Forelimb muscle (tissue), 1 donor: ENCODE data around the gene NOS1AP. TPM values are rescaled to one million over a fixed set of nuclear protein-coding genes. Genes with fewer than 3 reads are reported as not detected.
"Not testable (repeated sequence)": the region's sequence is repeated elsewhere in the genome, so short reads cannot be mapped to it uniquely, and the experiment has no call there.

ENCODE experiments used
- DNase-seq: peaks from one replicate; pipeline ENCODE4 v3.0.0-alpha.2; 2013; ENCODE audit warnings: low read depth
- polyA plus RNA-seq: library from polyadenylated mRNA; unstranded; fragments of 120-200 nt; gene quantifications from one replicate; pipeline ENCODE4 v1.2.1, GENCODE V29; 2013; ENCODE audit not compliant: insufficient read length

Gene NOS1AP
- polyA plus RNA-seq, 1 donor: 0.56 TPM

DNA sequence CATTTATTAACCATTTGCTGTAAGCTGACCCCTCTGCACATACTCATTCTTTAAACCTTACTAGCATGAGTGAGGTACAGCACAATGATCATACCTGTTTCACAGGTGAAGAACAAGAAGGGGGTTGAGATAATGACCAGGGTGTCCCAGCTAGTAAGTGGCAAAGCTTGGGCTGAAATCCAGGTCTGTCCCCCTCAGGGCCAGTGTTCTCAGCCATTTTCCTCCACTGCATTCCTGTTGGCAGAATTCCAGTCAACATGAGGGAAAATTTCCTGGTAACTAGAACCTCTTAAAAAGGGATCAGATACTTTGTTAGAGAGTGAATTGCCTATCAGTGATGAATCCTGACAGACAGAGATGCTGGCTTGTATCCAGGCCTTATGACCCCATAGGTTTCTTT, 259.0 kb downstream of the NOS1AP start:
- DNase-seq: no peak

DNA sequence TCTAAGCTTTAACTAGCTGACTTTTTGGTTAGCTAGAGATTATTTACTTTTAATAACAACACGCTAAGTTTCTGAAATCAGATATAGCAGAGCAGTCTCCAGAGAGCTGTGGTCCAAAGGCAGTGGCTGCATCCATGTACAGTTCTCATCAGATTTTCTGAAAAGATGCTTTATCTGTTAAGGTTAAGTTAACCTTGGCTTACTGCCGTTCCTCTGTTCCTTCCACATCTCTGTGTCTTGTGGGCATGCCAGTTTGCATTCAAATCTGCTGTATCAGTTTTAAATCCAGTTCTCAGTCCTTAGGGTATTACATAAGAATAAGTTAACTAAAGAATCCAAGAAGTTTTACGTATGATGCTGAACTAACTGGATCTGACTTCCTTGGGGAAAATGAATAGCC, 260.3 kb downstream of the NOS1AP start:
- DNase-seq: no peak

DNA sequence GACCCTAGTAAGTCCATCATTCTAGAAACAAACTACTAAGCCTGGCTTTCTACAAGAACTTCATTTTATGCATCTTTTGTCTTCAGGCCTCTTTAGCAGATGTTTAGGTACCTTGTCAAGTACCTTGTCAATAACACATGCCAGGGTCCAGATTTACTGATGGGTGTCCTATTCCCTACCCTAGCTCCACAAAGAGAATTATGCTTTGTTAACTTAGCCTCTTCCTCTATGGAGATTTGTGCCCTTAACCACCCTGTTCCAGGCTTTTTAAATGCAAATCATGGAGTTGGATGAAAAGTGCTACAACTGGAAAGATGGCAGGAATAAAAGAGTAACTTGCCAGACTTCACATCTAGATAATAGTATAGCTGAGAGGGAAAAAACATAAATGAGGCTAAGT, 264.5 kb downstream of the NOS1AP start:
- DNase-seq: no peak

DNA sequence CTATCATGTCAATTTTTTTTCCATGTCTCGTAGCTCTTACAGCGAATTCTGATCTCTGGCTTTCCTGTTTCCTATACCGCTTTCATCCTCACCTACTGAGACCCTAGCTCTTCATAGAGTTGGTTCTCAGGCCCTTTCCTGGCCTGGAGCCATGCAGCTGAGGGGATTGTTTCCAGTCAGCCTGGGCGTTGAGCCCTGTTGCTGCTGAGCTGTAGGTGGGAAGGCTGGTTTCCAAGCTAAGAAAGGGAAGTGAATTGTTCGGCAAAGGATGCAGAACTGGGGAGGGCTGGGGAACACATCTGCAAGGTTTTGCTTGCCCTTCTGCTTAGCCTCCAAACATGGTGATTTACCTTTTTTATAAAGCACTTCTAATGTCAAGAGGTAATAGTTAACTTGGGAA, 265.6 kb downstream of the NOS1AP start:
- DNase-seq: no peak

DNA sequence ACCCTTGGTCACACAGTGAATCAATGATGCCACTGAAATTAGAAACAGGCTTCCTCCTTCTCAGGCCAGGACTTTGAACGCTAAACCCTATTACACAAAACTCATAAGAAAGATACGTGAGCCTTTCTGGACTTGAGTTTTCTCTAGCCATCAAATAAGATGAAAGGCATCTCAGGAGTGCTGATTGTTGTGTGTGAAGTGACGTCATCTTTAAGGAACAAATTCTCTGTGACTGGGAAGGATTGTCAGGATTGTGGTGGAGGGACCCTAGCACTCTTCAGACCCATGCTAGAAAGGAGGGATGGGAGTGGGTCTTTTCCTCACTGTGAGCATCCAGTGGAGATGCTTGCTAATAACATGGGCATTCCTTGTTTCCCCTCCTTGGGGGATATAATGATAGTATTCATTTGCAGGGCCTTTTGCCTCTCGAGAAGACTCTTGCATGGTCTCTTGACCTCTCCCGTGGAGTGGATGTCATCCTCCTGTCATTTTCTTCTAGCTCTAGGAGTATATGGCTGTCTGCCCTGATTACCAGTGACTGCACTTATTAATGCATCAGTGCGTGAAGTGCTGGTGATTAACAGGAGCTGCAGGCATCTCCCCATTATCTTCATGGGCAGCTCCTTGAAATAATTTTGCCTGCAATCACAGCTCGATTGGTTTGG, 267.3 kb downstream of the NOS1AP start:
- DNase-seq: no peak

DNA sequence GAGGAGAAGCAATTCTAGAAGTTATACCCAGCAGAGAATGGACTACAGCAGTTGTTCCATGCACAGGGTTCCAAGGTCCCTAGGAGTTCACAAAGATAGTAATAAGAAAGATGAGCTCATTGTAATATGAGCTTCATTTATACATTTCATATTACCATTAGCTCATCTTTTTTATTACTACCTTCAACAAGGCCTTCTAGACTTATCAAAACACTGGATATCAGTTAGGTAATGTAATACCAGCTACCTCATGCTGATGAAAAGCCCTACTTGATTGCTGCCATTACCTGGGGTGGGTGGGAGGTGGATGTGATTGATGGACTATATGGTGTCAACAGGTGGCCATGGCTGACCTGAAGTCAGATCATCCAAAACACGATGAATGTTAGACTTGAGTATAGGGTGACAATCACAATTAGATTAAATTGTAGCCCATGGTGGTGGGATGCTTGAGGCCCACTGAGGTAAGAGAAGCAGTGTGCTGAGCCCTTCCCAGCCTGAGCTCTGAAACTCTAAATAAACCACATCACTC, 273.0 kb downstream of the NOS1AP start:
- DNase-seq: no peak

DNA sequence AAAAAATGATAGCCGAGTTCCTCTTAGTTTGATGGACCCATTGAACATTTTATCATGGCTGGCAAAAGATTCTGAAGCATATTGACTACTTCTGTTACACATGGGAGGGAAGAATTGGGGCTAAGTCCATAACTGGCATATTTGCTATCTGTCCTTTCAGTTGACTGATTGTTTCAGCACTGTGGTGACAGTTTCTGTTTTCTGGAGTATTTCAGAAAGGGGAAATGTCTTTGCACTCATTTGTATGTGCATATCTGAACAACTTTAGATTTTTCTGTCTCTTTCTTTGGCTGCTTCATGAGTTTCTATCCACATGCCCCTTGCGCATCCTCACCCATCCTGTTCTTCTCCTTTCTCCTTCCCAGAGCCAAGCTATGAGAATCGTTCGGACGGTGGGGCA, 274.0 kb downstream of the NOS1AP start:
- DNase-seq: no peak

DNA sequence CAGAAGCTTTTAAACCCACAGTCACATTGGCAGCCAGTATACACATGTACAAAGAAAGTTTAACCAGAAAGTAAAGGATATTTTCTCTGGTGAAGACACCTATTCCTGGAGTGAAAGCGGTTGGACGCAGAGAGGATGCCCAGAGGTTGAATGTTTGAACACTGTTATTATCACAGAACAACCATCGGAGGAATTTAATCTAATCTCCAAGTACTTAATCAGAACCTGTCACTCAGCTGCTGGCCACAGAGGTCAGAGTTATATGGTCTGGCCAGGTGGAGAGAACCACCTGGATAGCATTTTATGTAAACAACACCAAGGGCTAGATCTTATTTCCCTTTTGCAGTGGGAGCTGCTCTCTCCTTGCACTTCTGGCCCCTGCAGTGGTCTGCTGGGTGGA, 277.8 kb downstream of the NOS1AP start:
- DNase-seq: no peak

DNA sequence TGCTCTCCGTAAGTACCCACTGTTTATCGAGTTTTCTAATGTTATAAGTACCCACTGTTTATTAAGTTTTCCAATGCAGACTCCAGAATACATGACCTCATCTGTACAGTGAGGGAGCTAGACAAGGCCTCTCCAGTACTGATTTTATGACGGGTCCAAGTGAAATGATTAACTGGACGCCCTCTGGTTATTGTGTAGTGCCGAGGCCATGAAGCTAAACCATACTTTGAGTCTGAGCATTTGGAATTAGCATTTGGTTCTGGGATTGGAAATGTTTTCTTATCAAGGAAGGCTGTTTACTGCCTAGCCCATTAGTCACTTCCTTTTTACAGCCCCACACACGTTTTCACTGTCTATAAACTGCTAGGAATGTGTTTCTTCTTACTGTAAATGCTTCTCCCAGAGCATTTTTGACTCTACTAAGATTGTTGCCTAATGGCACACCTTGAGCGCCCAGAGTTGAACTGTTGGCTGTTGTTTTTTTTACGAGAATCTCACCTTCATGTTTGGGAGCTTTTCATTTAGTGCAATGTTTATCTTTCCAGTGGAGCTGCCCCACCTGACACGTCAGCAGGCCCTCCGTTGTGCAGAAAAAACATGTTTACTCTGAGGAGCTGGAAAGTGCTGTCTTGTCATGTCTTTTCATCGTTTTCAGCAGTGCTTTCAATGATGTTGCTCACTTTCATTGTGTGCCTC, 280.3 kb downstream of the NOS1AP start:
- no peak for DNase-seq

DNA sequence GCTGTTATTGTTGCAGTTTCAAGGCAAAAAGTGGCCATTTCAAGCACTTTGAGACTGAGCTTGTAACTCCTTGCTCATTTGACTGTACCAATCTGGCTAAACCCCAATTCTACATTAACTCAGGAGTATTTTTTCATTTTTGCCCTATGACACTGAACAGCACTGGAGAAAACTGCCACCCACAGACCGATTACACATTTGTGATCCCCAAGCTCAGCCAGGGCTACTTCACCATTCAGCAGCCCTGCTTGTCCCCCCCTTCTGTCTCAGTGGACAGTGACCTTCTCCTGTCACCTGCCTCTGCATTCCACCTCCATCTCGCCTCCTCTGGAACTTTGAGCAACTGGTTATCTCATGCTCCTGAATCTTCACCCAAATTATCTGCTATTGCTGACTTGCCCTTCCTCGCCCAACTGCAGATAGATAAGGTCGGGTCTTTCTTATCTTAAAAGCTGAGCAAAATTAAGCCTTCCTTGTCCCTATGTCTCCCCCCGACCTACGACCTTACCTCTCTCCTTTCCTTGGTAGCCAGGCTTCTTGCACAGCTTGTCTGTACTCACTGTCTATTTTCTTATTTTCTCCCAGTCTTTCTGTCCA, 281.9 kb downstream of the NOS1AP start:
- no peak for DNase-seq

DNA sequence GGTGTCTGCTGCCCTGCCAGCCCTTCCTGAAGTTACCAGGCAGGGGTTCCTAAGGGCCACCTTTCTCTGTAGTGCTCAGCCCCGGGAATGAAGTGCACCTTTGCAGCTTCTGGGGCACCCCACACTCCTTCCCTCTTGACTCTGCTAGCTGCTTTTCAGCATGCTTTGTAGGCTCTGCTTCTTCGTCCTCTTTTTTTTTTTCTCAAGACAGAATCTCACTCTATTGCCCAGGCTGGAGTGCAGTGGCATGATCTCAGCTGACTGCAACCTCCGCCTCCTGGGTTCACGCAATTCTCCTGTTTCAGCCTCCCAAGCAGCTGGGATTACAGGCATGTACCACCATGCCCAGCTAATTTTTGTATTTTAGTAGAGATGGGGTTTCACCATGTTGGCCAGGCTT, 282.4 kb downstream of the NOS1AP start:
- not testable (repeated sequence) for DNase-seq

DNA sequence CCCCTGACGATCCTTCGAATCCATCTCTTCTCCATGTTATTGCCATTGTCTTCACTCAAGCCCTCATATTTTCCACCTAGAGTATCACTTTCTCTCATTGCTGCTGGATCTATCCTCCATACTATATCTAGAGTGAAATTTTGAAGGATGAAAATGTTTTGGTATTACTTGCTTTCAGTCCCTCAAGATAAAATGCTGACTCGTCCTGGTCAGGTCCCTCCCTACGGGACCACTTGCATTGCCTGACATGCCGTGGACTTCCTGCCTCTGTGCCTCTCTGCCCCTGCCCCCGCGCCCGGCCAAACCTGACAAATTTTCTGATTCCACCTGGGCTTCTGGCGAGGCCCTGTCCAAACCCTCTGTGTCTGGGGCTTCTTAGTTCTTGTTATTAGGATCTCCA, 283.6 kb downstream of the NOS1AP start:
- DNase-seq: no peak

DNA sequence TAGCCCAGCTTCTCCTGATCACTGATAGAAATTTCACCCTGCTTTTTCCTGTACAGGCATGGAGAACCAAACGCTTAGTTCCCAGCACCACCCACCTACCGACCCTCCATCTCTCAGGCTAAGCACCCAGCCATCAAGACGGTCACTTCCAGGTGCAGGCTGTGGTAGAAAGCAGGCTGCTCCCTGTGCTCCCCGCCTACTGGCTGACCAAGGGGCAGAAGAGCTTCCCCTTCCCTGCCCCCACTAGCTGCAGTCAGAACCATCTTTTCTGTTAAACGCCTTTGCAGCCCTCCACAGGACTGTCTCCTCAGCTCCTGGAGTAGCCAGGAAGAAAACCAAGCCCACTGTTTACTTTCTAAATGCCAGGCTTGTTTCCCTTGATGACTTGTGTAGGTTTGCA, 284.2 kb downstream of the NOS1AP start:
- DNase-seq: no peak

DNA sequence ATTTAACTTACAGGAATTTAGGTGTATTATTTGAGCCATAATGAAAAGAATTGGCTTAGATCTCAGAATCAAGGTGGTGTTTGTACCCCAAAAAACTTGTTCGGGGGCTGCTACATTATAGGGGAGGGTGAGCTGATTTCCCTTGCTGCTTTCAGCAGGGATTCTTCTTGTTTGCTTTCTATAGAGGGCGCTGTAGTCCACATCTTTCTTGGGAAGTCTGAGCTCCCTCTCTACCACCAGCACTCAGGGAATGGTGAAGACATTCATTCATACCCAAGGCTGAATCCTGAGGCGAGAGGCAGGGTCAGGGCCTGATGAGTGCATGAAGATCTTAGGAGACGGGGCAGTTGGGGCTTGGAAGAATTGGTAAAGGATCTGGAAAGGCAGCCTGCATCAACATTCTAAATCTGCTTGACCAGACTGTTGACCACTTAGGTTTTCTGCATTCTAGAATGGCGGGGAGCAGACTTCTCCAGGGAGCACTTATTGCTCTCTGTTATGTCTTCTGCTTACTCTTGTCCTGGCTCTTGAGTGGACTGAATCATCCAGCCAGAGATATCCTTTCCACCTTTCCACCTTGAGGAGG, 288.3 kb downstream of the NOS1AP start:
- no peak for DNase-seq

DNA sequence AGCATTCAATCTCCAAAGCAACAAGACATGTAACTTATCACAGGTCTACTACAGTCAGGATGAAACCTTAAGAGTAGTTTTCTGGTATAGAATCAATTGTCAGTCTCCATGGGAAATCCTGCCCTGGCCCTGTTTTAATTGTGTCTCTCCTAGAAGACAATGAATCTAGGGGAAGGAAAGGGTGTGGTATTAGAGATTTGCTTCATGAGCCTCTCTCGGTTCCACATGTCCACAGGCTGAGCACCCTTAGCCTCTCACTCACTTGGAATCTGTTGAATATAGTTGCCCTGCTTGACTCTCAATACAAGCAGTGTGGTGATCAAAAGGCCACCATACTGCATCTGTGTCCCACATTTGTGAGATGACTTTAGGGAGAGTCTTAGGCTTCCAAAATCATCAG, 289.4 kb downstream of the NOS1AP start:
- DNase-seq: no peak

DNA sequence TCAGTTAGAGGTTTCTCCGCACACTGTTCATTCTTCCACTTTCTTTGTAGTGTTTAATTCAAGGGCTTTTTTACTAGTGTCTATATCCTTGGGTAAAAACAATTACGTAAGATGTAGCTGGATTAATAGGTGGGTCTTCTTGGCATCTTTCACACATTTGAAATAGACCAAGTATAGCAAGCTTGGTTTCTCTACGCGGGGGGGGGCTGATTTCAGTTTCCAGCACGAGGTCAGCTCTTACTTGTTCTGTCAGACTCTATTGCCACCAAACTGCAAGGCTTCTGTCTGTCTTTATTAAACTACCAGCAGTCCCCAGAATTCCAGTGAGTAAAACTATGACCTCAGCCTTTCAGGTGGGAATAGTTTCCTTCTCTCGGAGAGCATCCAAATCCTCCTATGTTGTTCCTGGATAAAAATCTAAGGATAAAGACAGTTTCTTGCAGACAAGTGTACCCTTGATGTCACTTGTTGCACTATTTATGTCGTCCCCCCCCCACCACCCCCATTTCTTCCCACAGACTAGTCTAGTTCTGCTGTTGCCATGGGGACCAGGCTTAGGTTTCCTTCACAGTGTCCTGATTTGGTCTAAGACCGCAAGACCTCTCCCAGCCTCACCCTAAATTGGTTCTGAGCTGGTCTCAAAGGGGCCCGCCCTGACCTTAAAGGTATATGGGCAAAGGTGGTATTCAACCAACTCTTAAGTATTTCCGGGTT, 290.2 kb downstream of the NOS1AP start:
- DNase-seq: no peak

DNA sequence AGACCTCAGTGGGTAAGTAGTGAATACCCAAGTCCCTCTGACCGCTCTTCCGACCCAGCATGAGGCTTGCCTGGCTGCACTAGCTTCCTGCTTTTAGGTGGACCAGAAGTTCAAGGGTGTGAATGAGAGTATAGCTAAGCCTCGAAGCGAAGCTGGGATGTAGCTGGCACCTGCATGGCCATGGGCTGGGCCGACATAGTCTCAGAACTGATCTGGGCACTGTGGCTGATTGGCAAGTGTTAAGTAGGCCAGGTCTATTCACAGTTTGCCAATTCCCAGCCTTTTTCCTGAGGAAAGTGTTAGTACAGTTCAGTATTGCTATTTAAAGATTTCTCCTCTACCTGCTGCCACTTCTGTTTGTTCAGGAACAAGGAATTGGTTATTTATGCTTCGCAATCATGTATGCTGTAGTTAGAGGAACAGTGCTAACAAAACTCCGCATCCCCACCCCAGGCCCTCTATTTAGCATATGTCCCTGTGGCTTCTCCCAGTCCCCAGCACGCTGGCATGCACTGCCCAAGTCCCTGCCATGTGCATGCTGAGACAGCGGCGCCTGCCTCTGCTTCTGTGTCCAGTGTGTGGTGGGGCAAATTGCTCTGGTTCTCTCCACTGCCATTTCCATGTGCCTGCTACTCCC, 290.9 kb downstream of the NOS1AP start:
- no peak for DNase-seq

DNA sequence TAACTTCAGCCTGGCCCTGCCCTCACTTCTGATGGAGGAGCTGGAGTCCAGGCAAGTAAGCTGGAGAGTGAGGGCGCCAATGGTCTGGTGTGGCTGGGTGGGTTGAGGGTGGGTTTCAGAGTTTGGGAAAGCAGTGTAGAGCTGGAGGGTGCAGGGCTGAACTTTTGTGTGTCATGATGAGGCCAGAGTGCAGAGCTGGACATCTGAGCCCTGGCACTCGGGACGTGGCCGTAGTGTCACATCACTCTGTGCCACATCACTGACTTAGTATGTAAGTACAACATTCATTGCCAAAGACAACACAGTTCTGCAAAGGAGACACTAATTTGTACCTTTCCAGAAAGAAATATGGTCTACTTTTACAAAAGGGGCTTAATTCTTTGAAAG, 291.4 kb downstream of the NOS1AP start:
- no peak for DNase-seq

DNA sequence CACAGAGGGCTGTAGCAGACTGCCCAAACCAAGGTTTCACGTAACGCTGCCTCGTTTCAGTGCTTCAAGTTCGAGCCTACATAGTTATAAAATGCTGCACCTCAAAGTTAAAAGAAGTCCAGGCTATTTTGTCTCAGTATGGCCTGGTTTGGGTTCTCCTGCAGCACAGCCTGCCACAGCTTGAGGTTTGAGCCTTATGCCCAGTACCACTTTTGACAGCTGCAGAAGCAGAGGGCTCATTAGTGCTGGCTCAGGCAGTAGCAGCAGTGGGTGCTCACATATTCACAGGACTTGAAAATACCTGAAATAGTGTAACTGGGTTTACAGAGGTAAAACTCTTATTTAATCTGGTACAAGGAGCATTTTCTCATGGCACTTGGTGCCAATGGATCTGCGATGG, 291.9 kb downstream of the NOS1AP start:
- DNase-seq: no peak

DNA sequence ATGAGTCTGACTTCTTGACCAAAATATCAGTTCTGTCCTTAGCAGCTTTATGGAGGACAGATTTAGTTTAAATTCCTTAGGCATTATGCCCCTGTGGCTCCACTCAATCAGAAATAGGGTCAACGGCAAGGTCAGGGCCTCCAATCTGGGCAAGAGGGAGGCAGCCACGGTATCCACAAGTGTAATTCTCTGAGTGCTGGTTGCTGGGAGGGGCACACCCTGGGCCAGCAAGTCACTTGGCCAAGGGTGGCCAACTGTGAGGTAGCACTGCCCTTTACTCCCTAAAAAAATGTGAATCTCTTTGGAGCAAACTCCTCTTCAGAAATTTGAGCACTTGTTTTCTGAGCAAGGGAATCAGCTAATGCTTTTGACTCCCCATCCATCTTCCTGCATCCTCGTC, 294.3 kb downstream of the NOS1AP start:
- DNase-seq: no peak

DNA sequence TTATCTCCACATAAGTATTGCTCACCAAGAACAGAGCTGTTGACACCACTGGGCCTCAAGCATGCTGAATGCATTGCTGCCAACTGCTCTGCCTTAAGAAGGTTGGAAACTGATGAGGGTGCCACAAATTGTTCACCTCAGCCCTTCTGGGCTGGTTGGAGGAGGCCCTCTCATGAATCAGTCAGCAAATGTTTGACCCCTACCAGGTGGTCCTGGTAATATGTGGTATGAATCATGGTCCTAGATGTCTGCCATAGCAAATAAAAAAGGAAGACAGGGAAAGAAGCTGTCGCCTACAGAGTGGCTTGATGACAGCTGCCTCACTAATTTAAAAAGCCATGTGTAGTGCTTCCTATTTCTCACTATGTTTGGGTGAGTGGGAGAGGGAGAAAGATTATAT, 295.0 kb downstream of the NOS1AP start:
- DNase-seq: no peak
